Kidney epithelial cell (primary cell): ENCODE results near the gene IGLL1. TPM values are rescaled to one million over a fixed set of nuclear protein-coding genes. Genes with fewer than 3 reads are reported as not detected.

ENCODE experiments used
- DNase-seq: peaks from one replicate; pipeline ENCODE4 v3.0.0-alpha.2; 2010; ENCODE audit warnings: low read depth
- H3K27me3 ChIP-seq: 2 replicates; pipeline ENCODE4 v1.6.0; 2011; ENCODE audit warnings: low read length; ENCODE audit not compliant: control insufficient read depth, insufficient read depth
- H3K36me3 ChIP-seq: 2 replicates; pipeline ENCODE4 v1.5.1; 2011; ENCODE audit warnings: low read length; ENCODE audit not compliant: control insufficient read depth, insufficient read depth
- H3K4me3 ChIP-seq: 2 replicates; pipeline ENCODE4 v1.5.1; 2011; ENCODE audit warnings: low read depth, mild to moderate bottlenecking, control low read depth, low read length
- CTCF ChIP-seq: IDR thresholded peaks from 2 replicates; pipeline ENCODE4 v1.5.1; 2011; ENCODE audit warnings: mild to moderate bottlenecking, moderate library complexity, low read length, control low read depth, inconsistent platforms; ENCODE audit not compliant: insufficient read depth, poor library complexity, severe bottlenecking
- total RNA-seq: library from RNA; depleted of rRNA; stranded (reverse); fragments of >200 nt; gene quantifications from 2 replicates; pipeline ENCODE4 v1.2.3, GENCODE V29; 2015

IGLL1 gene
- total RNA-seq, 1 donor from 2014 or later = not detected

DNA sequence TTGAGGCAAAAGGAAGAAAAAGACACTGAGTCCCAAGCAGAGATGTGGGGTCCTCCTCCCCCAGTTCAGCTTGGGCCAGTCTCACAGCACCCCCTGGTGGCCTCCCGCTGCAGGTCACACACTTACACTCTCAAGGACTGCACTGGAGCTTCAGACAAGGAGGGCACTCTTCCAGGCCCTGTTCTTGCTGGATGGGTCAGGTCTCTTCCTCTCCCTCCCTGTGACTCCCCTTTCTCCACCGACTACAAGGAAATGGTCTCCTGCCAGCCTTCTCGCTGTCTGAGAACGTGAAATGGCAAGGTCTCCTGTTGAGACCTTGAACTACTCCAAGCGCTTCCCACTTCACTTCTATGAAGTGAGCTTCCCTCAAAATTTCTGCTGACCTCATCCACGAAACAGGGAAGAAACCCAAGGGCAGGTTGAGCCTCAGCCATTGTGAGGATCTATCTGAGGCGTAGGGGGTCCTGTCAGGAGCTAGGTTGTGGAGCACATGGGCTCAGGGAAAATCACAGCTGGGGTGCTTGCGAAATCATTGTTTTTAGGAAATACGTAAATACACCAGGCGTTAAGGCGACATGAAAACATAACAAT is 11.2 kb upstream of the IGLL1 start:
- Histone ChIP-seq H3K27me3 (no peaks in the 10 kb centered on the region), H3K36me3 (no peaks in the 10 kb centered on the region), H3K4me3 (no peak overlapping the region)
- no peak for DNase-seq
- TF ChIP-seq CTCF = peak; percentile 95

DNA sequence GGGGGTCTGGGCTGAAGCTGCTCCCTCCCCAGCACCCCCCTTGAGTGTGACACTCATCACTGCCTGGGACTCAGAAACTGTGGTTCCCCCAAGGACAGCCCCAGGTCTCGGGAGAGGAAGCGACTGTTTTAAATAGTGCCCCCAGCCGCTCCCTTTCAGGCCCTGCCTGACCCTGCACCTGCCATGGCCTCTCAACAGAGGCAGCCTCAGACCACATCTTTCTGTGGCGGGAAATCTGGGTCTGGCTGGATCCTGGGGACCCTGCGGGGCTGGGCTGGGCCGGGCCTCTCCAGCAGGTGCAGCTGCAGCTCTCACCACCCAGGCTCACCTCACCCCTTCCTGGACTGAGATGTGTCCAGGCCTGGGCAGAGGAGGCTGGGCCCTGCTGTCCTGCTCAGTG is 3.7 kb upstream of the IGLL1 start:
- Histone ChIP-seq H3K36me3 (no peaks in the 10 kb centered on the region), H3K27me3 (peaks cover 2% of the 10 kb centered on the region), H3K4me3 (no peak overlapping the region)
- DNase-seq = no peak
- no peak for TF ChIP-seq CTCF

DNA sequence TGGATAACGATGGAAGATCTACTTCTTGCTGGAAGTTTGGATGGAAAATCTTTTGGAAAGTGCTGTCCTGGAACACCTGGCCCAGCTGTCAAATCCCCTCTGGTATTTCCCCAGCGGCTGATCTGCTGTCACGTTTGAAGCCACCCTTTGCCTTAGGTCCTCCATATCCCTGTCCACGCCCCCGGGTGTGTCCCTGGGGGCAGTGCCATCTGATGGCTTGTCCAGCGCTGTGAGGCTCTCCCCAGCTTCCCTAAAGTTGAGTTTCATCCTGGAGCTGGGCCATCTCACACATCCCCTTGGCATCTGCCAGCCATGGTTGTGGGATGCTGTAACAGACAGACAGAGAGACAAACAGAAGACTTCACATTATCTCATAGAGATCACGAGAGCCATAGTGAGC is 3.1 kb upstream of the IGLL1 start:
- Histone ChIP-seq H3K27me3 (peaks cover 2% of the 10 kb centered on the region), H3K36me3 (no peaks in the 10 kb centered on the region), H3K4me3 (no peak overlapping the region)
- TF ChIP-seq CTCF = no peak
- no peak for DNase-seq

GRCh38 chr22:23581260-23581650 is 1.2 kb upstream of the IGLL1 start:
- Histone ChIP-seq H3K4me3 (no peak overlapping the region), H3K36me3 (no peaks in the 10 kb centered on the region), H3K27me3 (peaks cover 2% of the 10 kb centered on the region)
- no peak for DNase-seq
- TF ChIP-seq CTCF = no peak

DNA sequence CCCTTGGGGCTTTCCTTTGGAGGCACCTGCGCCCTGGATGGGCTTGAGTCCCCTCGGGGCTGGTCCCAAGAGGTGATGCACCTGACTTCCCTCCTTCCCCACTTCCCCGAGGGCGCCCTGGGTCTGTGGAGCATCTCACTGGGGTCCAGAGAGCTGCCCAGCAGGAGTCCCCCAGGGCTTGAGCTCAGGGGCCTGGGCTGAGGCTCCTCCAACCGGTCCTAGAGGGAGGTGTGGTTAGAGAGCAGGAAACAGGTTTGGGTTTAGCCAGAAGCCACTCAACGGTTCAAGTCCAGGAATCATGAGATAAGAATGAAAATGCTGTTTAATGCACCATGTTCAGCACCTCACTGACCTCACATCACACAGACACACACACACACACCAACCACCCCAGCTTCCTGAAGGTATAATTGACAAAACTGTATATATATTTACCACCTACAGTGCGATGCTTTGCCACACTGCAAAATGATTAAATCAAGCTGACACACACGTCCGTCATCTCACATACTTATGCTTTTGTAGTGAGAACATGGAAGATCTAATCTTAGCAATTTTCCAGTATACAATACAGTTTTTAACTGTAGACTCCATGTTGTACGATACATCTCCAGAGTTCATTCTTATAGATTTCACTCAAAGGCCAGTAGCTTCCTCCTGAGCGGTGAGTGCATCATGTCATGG is 628 bp upstream of the IGLL1 start:
- DNase-seq = no peak
- H3K36me3 ChIP-seq = no peaks in the 10 kb centered on the region
- no peak overlapping the region for H3K4me3 ChIP-seq
- peaks cover 2% of the 10 kb centered on the region for H3K27me3 ChIP-seq
- TF ChIP-seq CTCF = no peak

- TF ChIP-seq CTCF = no peak
- H3K4me3 ChIP-seq = no peak overlapping the region
- DNase-seq = no peak
- H3K36me3 ChIP-seq = no peaks in the 10 kb centered on the region
- H3K27me3 ChIP-seq = peaks cover 2% of the 10 kb centered on the region
Observed at GRCh38 chr22:23579280-23579679, 810 bp downstream of the IGLL1 start.
